ENCODE measurements around the gene DLK1. TPM values are rescaled to one million over a fixed set of nuclear protein-coding genes. Genes with fewer than 3 reads are reported as not detected.

Gene DLK1
- not detected in 2 replicates for total RNA-seq (2014; rRNA removed; shearing (Covaris generic))

DNA sequence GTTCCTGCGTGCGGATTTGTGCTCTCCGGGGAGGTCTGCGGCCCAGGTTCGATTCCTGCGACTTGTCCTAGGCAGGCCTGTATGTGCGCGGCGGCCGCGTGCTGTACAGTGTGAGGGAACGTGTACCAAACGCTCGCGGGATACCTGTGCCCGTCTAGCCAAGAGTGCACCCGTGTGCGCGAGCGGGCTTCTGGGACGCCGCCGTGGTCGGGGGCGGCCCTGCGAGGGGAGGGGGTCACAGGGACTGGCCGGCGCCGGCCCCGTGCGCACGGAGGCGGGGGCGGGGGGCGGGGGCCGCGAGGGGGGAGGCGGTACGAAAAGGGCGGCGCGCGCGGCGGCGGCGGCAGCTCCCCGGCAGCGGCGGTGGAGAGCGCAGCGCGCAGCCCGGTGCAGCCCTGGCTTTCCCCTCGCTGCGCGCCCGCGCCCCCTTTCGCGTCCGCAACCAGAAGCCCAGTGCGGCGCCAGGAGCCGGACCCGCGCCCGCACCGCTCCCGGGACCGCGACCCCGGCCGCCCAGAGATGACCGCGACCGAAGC, at the start of gene DLK1:
DLK1 (plus strand) TSS at position 343 of the 536 bp plus-strand sequence; CDS start at position 520, 177 bp downstream.
- DNase-seq (ENCODE audit: low spot score): no peak

DNA sequence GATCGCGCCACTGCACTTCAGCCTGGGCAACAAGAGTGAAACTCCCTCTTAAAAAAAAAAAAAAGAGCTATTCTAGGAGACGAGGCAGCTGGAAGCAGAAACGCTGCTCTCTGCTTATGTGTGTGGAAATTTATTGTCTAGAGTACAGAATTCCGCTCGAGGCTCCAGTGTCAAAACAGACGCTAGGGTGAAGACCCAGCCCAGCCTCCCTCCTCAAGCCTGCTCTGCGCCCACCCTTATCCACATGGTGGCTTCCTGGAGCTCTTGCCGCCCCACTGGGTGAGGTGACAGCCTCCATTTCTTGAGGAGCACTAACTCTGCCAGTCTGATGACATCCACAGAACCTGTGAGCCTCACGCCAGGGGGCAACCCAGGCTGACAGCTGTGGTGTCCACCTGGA, 49.5 kb upstream of the DLK1 start:
- no peak for DNase-seq (ENCODE audit: low spot score)

DNA sequence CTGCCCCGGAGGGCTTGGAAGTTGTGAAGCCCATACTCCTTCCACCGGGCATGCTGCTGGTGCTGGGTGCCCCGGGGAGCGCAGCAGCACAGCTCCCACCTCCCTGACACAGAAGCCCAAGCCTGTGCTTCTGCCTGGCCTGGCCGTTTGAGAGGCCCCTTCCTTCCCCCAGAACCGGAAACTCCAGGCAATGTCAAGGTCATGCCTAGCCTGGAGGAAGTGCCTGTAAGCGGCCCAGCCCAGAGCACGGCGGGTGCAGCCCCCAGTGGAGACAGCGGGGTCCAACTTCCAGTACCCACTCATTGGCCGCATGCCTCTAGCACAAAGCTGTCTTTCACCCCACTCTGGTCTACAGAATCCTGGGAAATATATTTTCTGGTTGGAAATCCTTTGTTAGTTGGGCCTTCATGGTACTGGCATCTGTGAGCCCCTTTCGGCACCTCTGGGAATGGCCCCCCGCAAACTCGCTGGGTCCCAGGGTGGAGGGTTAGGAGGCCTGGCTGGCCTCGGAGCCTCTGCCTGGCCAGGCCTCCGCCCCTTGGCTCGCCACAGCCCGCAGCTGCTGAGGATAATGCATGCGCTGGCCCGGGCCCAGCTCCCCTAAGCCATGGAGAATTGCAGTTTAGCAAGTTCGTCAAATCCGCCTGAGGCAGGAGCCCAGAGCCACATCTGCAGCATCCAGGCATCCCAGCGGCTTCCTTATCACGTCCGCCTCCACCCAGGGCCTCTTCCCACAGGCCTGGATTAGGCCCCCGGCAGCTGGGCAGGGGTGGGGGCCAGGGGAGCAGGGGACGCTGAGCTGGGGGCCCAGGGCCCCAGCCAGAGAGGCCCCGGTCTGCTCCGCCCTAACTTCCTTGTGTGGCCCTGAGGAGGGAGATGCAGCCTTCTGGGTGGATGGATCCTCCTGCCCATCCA, 48.9 kb upstream of the DLK1 start:
- DNase-seq (ENCODE audit: low spot score): no peak

DNA sequence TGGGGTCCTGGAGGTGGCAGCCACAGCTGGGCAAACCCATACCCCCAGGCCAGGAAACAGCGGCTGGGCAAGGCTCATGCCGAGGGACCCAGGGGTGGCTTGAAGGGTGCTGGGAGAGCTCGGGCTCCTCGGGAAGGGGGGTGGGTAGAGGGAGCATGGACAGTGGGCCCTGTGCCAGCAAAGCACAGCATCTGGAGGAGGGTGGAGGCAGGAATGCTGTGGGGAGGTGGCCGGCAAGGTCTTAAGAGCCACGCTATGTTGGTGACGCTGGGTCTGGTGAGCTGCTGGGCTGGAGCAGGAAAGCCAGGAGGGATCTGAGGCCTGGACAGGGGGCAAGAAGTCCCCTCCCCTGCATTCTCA, 48.2 kb upstream of the DLK1 start:
- no peak for DNase-seq (ENCODE audit: low spot score)

DNA sequence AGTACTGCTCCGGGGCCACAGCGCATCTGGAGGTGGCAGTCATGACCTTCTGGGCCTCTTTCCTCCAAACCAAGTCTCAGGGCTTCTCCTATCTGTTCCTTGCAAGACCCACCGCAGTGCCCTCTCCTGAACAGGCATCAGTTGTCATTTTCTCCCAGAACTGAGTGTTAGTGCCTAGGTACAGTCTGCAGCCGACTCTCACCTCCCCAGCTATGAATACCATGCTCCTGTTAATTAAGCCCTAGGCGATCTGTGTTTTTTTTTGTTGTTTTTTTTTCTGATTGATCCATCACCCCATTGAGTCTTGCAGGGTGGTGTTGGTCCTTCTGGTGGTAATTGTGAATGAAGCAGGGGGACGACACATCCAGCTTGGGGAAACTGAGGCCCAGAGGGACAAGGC, 47.5 kb upstream of the DLK1 start:
- no peak for DNase-seq (ENCODE audit: low spot score)

DNA sequence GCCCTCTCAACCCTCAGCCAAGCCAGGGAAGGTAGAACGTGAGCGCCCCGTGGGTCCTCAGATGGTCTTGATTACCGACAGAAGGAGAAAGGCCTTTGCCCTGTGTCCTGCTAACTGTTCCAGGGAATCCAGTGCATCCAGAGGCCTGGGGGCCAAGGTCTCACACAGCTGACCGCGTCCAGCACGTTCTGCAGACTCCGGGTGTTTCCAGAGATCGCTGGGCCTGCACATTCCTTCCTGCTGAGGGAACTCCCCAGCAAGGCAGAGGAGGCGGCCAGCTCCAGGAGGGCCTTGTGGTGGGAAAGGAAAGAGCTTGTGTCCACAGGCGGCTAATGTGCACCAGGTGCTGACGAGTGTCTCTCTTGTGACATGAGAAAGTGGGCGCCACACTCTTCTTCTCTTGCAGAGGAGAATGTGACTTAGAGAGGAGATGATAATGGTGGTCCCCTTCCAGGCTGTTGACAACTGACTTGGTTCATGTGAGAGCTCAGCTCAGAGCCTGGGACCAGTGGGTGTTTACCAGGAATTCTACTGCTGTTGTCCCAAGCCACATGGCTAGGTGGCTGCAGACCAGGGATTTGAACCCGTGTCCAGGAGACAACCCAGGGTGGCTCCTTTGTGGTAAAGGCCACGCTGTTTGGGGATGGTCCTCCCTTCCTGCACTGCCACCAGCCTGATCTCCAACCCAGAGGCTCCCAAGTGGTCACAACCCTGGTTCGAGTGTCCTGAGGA, 46.8 kb upstream of the DLK1 start:
- DNase-seq (ENCODE audit: low spot score): peak; percentile 8

DNA sequence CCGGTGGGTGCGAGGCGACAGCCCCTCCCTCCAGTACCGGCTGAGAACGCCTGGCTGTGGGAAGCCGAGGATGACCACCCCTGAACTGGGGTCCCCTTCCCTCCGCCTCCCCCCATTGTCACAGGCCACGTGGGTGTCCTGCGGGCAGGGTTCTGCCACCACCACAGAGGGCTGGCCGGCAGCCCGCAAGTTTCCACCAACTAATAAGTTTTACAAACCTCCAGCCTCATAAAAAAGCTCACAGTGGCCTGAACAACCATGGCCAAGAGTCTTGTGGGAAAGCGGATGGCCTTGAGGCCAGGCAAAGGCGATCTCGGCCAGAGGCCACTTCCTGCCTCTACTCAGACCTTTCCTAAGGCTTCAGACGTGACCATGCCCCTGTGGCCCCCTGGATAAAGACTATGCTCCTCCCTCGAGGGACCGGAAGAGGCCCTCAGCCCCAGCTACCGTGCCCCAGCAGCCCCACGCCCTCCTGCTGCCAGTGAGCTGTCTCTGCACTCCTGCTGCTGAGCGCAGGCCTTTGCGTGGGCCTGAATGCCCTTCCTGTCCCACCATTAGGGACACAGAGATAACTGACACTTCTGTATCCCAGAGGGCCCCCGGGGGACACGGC, 46.1 kb upstream of the DLK1 start:
- peak; percentile 9 for DNase-seq (ENCODE audit: low spot score)

DNA sequence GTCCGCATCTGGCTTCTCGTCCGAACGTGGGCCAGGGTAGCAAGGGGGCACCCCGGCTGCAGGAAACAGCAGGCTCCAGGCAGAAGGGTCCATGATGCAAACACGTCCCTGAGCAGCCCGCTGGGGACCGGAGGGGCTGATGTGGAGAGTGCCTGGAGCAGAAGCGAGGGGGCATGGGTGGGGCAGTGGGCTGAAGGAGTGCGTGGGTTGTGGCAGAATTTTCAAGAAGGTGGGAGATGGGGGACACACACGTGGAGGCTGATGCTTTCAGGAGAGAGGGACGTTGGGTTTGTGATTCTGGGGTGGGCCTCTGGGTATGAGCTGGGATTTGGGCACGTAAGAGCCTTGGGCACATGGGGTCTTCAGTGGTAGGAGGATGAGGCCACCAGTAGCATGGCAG, 45.6 kb upstream of the DLK1 start:
- no peak for DNase-seq (ENCODE audit: low spot score)

DNA sequence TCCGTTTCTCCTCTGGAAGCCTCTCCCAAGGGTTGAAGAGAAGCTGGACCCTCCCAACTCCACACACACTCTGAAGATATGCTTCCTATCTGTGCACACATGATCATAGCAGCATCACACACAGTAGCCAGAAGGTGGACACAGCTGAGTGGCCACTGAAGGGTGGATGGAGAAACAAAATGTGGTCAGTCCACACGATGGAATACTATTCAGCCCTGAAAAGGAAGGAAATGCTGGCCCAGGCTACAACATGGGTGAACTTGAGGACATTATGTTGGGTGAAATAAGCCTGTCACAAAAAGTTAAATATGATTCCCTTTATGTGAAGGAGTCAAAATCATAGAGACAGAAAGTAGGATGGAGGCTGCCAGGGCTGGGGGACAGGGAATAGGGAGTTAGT, 43.9 kb upstream of the DLK1 start:
- no peak for DNase-seq (ENCODE audit: low spot score)

DNA sequence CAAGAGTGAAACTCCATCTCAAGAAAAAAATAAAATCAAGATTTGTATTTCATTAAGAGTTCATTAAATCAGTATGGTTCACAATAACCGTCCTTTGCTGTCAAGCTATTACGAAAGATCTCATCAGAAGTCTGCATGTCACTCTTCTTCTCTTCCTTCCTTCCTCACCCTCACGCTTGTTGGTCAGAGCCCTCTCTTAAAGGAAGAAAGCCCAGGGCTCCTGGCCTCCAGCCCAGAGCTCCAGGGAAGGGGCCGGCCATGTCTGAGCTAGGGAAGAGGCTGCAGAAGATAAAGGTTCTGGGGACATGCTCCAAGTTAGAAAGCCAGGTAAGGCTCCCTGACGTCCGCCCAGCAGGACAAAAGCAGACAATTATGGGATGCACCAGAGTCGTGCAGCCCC, 43.1 kb upstream of the DLK1 start:
- no peak for DNase-seq (ENCODE audit: low spot score)

DNA sequence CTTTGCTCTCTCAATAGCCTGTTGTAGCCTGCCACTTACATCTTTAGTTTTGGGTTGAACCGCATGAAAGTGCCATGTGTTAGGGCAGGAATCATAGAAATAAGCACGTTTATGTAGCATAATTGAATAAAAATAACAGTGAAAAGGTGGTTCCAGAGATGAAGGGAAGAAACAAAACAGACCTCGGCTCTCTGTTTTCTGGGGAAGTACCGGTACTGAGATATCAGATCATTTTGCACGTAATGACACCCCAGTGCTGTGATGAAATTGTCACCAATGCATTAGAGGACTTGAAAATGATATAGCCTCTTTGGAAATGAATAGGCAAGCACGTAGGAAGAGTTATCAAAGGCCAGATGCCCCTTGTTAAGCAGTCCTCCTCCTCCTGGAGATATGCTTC, 42.5 kb upstream of the DLK1 start:
- no peak for DNase-seq (ENCODE audit: low spot score)

DNA sequence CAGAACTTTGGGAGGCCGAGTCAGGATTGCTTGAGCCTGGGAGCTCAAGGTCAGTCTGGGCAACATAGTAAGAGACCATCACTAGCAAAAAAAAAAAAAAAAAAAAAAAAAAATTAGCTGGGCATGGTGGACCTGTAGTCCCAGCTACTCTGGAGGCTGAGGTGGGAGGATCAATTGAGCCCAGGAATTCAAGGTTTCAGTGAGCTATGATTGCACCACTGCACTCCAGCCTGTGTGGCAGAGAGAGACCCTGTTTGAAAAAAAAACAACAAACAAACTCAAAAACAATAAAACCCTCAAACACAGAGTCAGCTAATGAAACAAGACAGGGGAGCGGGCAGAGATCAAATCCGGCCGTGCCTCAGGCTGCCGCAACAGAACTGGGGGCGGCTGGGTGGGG, 41.7 kb upstream of the DLK1 start:
- no peak for DNase-seq (ENCODE audit: low spot score)

DNA sequence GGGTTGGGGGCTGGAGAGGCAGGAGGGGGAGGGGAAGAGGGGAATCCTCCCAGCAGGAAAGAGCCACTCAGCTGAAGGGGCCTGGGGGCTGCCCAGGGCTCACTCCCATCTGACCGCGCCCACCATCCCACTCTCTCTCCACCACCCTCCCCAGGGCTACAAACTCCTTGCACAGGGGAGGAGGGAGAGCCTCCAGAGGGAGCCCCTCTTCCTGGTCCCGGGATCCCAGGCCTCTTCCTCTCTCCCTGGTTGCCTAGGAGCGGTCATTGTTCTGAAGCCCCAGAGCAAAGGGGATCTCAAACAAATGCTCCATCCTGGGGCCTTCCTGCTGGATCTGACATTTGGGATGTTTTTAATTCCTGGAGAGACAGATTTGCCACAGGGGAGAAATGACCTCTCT, 39.8 kb upstream of the DLK1 start:
- DNase-seq (ENCODE audit: low spot score): no peak

DNA sequence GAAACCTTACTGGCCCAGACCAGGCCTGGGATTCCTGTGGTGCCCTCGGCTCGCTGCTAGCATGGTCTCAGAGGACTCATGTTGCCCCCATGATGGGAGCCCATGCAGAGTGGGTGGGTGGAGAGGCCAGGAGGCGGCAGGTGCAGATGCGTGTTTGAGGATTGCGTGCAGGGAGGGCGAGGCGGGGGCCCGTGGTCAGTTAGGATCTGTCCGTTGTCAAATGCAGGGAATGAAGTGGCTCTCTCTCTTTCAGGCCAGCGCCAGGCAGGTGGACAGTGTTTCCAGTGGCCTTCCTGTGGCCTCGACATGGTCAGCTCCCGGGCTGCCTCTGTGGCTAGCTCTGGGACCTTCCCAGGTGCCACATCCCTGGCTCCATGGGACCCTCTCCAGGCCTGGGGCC, 39.3 kb upstream of the DLK1 start:
- DNase-seq (ENCODE audit: low spot score): no peak

DNA sequence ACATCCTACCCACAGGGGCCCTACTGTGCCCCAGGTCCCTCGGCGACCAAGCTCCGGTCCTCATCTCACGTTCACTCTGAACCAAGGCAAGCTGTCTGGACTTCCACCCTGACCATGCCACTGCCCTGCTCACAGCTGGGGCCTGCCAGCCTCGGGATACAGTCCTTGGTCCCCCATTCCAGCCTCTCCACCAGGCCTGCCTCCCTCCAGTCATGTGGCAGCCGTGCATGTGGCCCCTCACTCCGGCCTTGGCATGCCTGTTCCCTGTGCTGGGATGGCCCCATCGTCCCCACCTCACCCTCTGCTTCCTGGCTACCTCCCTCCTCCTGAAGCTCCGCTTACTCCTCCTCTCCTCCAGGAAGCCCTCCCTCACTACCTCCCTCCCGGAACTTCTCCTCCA, 38.6 kb upstream of the DLK1 start:
- DNase-seq (ENCODE audit: low spot score): no peak

DNA sequence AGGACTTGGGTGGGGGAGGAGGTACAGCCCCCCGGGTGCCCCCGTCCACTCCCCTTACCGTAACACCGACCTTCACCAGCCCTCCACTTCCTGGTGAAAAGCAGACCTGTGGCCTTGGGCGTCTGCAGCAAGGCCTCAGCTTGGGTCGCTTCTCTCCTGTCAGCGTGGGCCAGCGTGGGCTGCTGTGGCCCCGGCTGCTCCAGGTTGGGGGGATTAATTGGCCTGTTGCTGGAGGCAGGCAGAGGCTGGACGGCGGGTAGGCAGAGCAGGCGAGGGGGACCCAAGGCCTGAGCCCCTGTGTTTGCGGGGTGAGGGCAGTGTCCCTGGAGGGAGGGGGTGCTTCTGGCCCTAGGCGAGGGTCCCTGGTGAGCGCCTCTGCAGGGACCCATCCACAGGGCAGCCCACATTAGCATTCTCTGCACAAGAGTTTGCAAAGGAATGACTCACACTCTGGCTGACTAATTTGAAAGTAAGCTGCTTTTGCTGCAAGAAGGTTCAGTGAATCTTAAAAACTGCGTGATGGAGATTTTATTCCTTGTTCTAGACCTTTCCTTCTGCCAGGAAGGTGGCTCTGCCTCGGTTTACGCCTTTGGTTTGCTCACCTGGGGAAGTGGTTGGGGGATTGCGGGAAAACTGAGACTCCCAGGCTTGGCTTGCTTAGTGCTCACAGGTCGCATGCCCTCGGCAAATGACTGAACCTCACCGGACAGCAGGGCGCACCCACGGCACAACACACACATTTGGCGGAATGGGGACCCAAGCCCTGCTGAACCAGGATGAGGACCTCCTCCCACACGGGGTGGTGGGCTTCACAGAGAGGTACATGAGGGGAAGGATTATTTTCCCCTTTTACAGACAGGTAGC, 37.9 kb upstream of the DLK1 start:
- DNase-seq (ENCODE audit: low spot score): peak; percentile 51

DNA sequence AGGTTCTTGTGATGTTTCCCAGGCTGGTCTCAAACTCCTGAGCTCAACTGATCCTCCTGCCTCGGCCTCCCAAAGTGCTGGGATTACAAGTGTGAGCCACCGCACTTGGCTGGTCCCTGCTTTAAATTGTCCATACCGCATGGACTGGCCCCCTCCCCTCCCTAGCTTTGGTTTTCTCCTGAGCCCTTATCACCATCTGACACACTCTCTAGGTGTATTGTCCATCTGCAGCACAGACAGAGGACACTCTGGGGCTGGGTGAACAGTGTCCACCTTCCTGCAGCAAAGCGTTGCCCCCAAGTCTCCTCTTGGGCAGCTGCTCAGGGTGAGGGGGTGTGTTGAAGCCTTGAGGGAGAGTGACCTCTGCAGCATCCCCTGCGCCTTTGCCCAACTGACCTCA, 36.0 kb upstream of the DLK1 start:
- no peak for DNase-seq (ENCODE audit: low spot score)

DNA sequence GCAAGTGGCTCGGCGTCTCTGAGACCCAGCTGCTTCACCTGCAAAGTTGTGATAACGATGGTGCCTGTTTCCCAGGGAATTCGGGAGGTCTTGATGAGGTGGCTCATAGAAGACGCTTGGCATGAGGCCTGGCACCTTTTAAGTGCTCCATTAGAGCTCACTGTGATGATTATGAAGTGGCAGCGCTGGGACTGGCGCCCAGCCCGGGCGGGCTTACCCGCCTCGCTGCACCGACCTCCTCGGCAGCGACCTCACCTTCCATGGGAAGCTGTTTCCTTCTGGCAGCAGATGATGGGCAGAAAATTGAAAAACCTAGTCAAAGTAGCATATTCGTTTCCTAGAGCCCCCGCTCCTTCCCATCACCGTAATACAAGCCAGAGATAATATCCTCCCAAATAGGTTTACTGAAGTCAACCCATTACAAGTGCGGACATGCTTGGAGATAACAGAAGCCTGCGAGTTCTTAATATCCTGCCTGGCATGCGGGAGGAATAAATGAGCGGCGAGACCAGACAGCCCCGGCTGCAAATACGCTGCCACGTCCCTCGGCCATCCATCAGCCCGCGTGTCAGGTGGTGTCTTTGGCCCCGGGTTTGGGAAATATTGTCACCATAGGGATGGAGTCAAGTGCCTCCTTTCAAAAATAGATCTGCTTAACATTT, 35.2 kb upstream of the DLK1 start:
- peak; percentile 38 for DNase-seq (ENCODE audit: low spot score)

DNA sequence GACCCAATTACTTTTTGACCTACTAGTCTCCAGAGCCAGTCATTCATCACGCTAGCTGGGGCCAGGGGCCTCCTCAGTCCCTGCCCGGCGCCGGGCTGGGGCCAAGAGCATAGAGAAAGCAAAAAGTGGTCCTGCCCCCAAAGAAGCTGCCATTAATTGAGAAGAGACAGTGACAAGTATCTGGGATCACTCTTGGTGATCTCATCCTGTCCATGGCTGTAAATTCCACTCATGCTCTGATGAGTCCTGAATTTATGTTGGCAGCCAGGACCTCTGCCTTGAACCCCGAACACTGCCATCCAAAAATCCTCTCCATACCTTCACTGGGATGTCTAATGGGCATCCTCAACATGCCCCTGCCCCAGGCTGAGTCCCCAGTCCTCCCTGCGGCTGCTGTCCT, 34.4 kb upstream of the DLK1 start:
- DNase-seq (ENCODE audit: low spot score): peak; percentile 37

DNA sequence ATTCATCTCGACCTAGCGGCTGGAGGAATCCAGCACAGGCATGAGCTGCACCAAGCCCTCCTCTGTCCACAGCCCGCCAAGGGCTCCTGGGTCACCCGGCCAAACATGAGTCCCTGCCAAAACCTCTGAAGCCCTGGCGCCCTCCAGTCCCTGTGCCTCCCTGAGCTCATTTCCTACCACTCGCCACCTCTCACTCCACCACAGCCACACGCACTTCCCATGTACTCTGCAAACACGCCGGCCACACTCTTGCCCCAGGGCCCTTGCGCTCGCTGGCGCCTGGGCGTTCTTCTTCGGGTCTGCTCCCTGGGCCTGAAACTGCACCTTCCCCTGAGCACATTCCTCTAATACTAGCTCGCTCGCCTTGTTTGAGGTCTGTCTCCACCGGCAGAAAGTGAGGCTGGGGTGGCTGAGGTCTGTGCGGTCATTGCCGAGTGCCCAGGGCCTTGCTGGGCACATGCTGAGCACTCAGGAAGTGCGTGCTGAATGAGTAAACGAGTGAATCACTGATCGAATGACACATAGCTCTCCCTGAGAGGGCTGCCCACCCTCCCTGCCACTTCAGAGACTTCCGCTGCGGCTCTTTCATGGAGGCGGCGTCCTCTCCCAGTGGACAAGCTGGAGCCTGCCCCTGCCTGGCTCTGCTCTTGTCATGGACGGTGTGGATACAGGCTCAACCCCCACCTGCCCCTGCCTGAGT, 33.7 kb upstream of the DLK1 start:
- DNase-seq (ENCODE audit: low spot score): peak; percentile 93

Data from A172 (cell line).